IMR-90 (cell line): ENCODE measurements around the gene EPC1. TPM values are rescaled to one million over a fixed set of nuclear protein-coding genes. Genes with fewer than 3 reads are reported as not detected.
A peak's percentile ranks its signal among the peaks of the same experiment; 100 is the strongest.

Source experiments
- ATAC-seq: fragments of 200-7000 bp; cut with Tn5 transposase; 2 replicates; pipeline ENCODE4 v1.9.1; 2020; ENCODE audit warnings: low read depth, mild to moderate bottlenecking, moderate library complexity
- BruUV-seq: library from RNA; stranded (reverse); fragments of 400-500 nt; replicated peaks from 2 replicates; lab custom pipeline; 2021; lab: Mats Ljungman, UMichigan
- CTCF ChIA-PET: fragments of 300-600 bp; formaldehyde crosslinking; extraction: SDS; loops from one replicate; lab custom pipeline; 2021; ENCODE audit warnings: antibody characterized with exemption; lab: Yijun Ruan, JAX
- POLR2A ChIA-PET: fragments of 300-600 bp; sonication (Branson Sonifier 250); formaldehyde crosslinking; loops from one replicate; lab custom pipeline; 2022; ENCODE audit warnings: antibody characterized with exemption; ENCODE audit not compliant: unreplicated experiment; lab: Charles Lee
- DNase-seq: peaks from one replicate; pipeline ENCODE4 v3.0.0; 2013
- H2AFZ ChIP-seq: replicated peaks from 2 replicates; pipeline ENCODE3; 2013; ENCODE audit warnings: low read length, mild to moderate bottlenecking; ENCODE audit not compliant: poor library complexity
- H2AK5ac ChIP-seq: 2 replicates; pipeline ENCODE4 v1.6.1; 2013; ENCODE audit warnings: low read depth, low read length, inconsistent platforms
- H2AK9ac ChIP-seq: replicated peaks from 2 replicates; pipeline ENCODE3; 2013; ENCODE audit warnings: mild to moderate bottlenecking, low read depth, low read length, moderate library complexity; ENCODE audit not compliant: poor library complexity
- H2BK120ac ChIP-seq: 2 replicates; pipeline ENCODE4 v1.6.1; 2013; ENCODE audit warnings: low read depth, low read length, inconsistent platforms
- H2BK15ac ChIP-seq: 3 replicates; pipeline ENCODE4 v1.6.1; 2013; ENCODE audit warnings: low read depth, low read length, inconsistent platforms
- H2BK20ac ChIP-seq: 2 replicates; pipeline ENCODE4 v1.6.1; 2013; ENCODE audit warnings: low read depth, mild to moderate bottlenecking, inconsistent platforms, low read length, moderate library complexity
- H2BK5ac ChIP-seq: 2 replicates; pipeline ENCODE4 v1.6.1; 2013; ENCODE audit warnings: mild to moderate bottlenecking, low read depth, low read length, inconsistent platforms; ENCODE audit not compliant: poor library complexity, severe bottlenecking
- H3K14ac ChIP-seq: replicated peaks from 2 replicates; pipeline ENCODE4 v1.6.1; 2013; ENCODE audit warnings: low read depth, low read length, inconsistent platforms
- H3K18ac ChIP-seq: 2 replicates; pipeline ENCODE4 v1.6.1; 2013; ENCODE audit warnings: low read depth, low read length, control low read depth
- H3K23ac ChIP-seq: 2 replicates; pipeline ENCODE4 v1.6.1; 2013; ENCODE audit warnings: low read depth, low read length, inconsistent platforms
- H3K27ac ChIP-seq: 2 replicates; pipeline ENCODE4 v1.5.1; 2013; ENCODE audit warnings: mild to moderate bottlenecking, control low read depth, low read length; ENCODE audit not compliant: insufficient read depth
- H3K27me3 ChIP-seq: 2 replicates; pipeline ENCODE4 v1.6.1; 2013; ENCODE audit warnings: low read length; ENCODE audit not compliant: control insufficient read depth, insufficient read depth
- H3K36me3 ChIP-seq: 2 replicates; pipeline ENCODE4 v1.6.1; 2013; ENCODE audit warnings: low read length, mixed read lengths; ENCODE audit not compliant: control insufficient read depth, insufficient read depth
- H3K4ac ChIP-seq: 2 replicates; pipeline ENCODE4 v1.6.1; 2013; ENCODE audit warnings: low read depth, low read length, inconsistent platforms
- H3K4me1 ChIP-seq: 2 replicates; pipeline ENCODE4 v1.6.1; 2013; ENCODE audit warnings: low read length, mixed read lengths; ENCODE audit not compliant: control insufficient read depth, insufficient read depth
- H3K4me2 ChIP-seq: 2 replicates; pipeline ENCODE4 v1.6.1; 2013; ENCODE audit warnings: low read depth, mild to moderate bottlenecking, control low read depth, low read length, moderate library complexity
- H3K4me3 ChIP-seq: 2 replicates; pipeline ENCODE4 v1.5.1; 2013; ENCODE audit warnings: low read depth, mild to moderate bottlenecking, control low read depth, low read length, moderate library complexity; ENCODE audit not compliant: insufficient read depth
- H3K56ac ChIP-seq: 2 replicates; pipeline ENCODE4 v1.6.1; 2013; ENCODE audit warnings: low read length, inconsistent platforms; ENCODE audit not compliant: insufficient read depth; ENCODE audit errors: extremely low read depth
- H3K79me1 ChIP-seq, 2 experiments: 2 replicates each; pipeline ENCODE4 v1.6.1; 2013; ENCODE audit warnings: low read length in 2 of 2, inconsistent platforms in 1 of 2, low read depth in 1 of 2
- H3K9ac ChIP-seq: 2 replicates; pipeline ENCODE4 v1.6.1; 2013; ENCODE audit warnings: low read depth, low read length, control low read depth
- H3K9me1 ChIP-seq: 2 replicates; pipeline ENCODE4 v1.6.1; 2013; ENCODE audit warnings: low read length, inconsistent platforms; ENCODE audit not compliant: insufficient read depth
- H3K9me3 ChIP-seq: 2 replicates; pipeline ENCODE4 v1.6.1; 2013; ENCODE audit warnings: low read length; ENCODE audit not compliant: control insufficient read depth, insufficient read depth
- H4K20me1 ChIP-seq: 2 replicates; pipeline ENCODE4 v1.6.1; 2013; ENCODE audit warnings: low read length, inconsistent platforms; ENCODE audit not compliant: insufficient read depth
- H4K5ac ChIP-seq: 2 replicates; pipeline ENCODE4 v1.6.1; 2013; ENCODE audit warnings: mild to moderate bottlenecking, low read depth, low read length, control low read depth
- H4K8ac ChIP-seq, 2 experiments: 2 replicates each; pipeline ENCODE4 v1.6.1; 2013; ENCODE audit warnings: low read depth in 2 of 2, low read length in 2 of 2, control low read depth in 1 of 2, inconsistent platforms in 1 of 2
- H4K91ac ChIP-seq: 2 replicates; pipeline ENCODE4 v1.6.1; 2013; ENCODE audit warnings: low read depth, low read length, inconsistent platforms; ENCODE audit not compliant: insufficient read depth
- BHLHE40 ChIP-seq: fragments of 150-350 bp; IDR thresholded peaks from 2 replicates; pipeline ENCODE4 v1.6.1; 2016; ENCODE audit warnings: mild to moderate bottlenecking, low read depth, low read length
- CEBPB ChIP-seq: IDR thresholded peaks from 2 replicates; pipeline ENCODE4 v1.6.1; 2012; ENCODE audit warnings: low read depth, low read length, improper control_type of control experiment
- CTCF ChIP-seq: conservative IDR thresholded peaks from 2 replicates; pipeline ENCODE4 v1.5.1; 2012; ENCODE audit warnings: mild to moderate bottlenecking, low read depth, low read length, improper control_type of control experiment
- FOS ChIP-seq: fragments of 150-350 bp; IDR thresholded peaks from 2 replicates; pipeline ENCODE4 v1.6.1; 2016; ENCODE audit warnings: low read depth, low read length
- MAFK ChIP-seq: IDR thresholded peaks from 2 replicates; pipeline ENCODE4 v1.6.1; 2012; ENCODE audit warnings: low read depth, low read length, improper control_type of control experiment
- MXI1 ChIP-seq: IDR thresholded peaks from 2 replicates; pipeline ENCODE4 v1.6.1; 2012; ENCODE audit warnings: low read depth, mild to moderate bottlenecking, low read length, moderate library complexity, borderline replicate concordance
- NFE2L2 ChIP-seq: fragments of 150-350 bp; IDR thresholded peaks from 2 replicates; pipeline ENCODE4 v1.6.1; 2016; ENCODE audit warnings: low read depth, mild to moderate bottlenecking, low read length
- POLR2A ChIP-seq: IDR thresholded peaks from 2 replicates; pipeline ENCODE4 v1.6.1; 2012; ENCODE audit warnings: mild to moderate bottlenecking, low read depth, low read length
- RCOR1 ChIP-seq: IDR thresholded peaks from 2 replicates; pipeline ENCODE4 v1.6.1; 2012; ENCODE audit warnings: mild to moderate bottlenecking, low read length, improper control_type of control experiment; ENCODE audit not compliant: insufficient replicate concordance
- WGBS, 2 experiments: methylation state at CpG; one replicate each; pipeline versions ENCODE4 v1.1.5 to v1.1.7; 2013; ENCODE audit warnings: missing lambda C conversion rate in 2 of 2; ENCODE audit not compliant: insufficient read length in 1 of 2; ENCODE audit errors: extremely low coverage in 2 of 2; 5-methylcytosine and 5-hydroxymethylcytosine counted together
- dilution Hi-C: fragments of 300-500 bp; cut with HindIII; formaldehyde crosslinking; loops from one replicate; pipeline ENCODE4 v1.14.3; 2018; ENCODE audit warnings: low sequenced_read_pairs; ENCODE audit not compliant: unreplicated experiment
- in situ Hi-C: fragments of 300-500 bp; cut with MboI; formaldehyde crosslinking; loops from 3 replicates; pipeline ENCODE4 v1.14.3; 2019; ENCODE audit warnings: low sequenced_read_pairs, inconsistent platforms, mixed read lengths
- intact Hi-C: fragments of 100-400 bp; cut with micrococcal nuclease; formaldehyde crosslinking; loops from 2 replicates; pipeline ENCODE4 v1.10.0; 2022
- polyA plus RNA-seq, 3 experiments: library from polyadenylated mRNA; depleted of rRNA; stranded (reverse); fragments of >200 nt; gene quantifications; 2 replicates each; pipeline ENCODE4 v1.2.3, GENCODE V29; 2012; ENCODE audit warnings: low replicate concordance in 1 of 3
- total RNA-seq: library from RNA; depleted of rRNA; stranded (reverse); fragments of >200 nt; gene quantifications from 2 replicates; pipeline ENCODE4 v1.2.3, GENCODE V29; 2012

The EPC1 gene
- total and polyA plus RNA-seq, 2 of the 4 experiments (the other 2 are of a cell fraction), result 21.9 to 23.5 TPM

GRCh38 chr10:32338262-32338661 lies 8.7 kb downstream of the EPC1 start:
- TF ChIP-seq MXI1 (no peak), CTCF (no peak), MAFK (no peak), CEBPB (no peak), FOS (no peak), NFE2L2 (no peak), POLR2A (no peak), BHLHE40 (no peak), RCOR1 (no peak)

More at GRCh38 chr10:32338262-32338661, 8.7 kb downstream of the EPC1 start:
- peaks cover 21% of the 10 kb centered on the region for H3K9me1 ChIP-seq
- in situ Hi-C loops (no loop called here), intact Hi-C loops (no loop called here), dilution Hi-C loops (no loop called here)
- peak overlapping the region; percentile 10; the same call in 1 of the 2 replicates for H3K14ac ChIP-seq
- peaks cover 91% of the 10 kb centered on the region for H4K20me1 ChIP-seq
- no peak overlapping the region for H2BK15ac ChIP-seq
- ChIA-PET CTCF (interaction anchor here (1.3 kb wide), 1 partner anchor 8 kb away, joined by 8 read pairs; no protein-coding TSS in a partner anchor), POLR2A (no interaction called here)
- ATAC-seq (no peak), DNase-seq (peak; percentile 36)
- peaks cover 14% of the 10 kb centered on the region for H3K4me1 ChIP-seq
- H4K5ac ChIP-seq, result no peak overlapping the region
- no peak overlapping the region for H3K27ac ChIP-seq
- H4K8ac ChIP-seq, result no peak overlapping the region
- no peak overlapping the region for H3K4ac ChIP-seq
- no peak overlapping the region for H2AK5ac ChIP-seq
- no peak overlapping the region for H3K18ac ChIP-seq
- BruUV-seq, result no TSS peak
- H4K91ac ChIP-seq, result no peak overlapping the region
- no peak overlapping the region for H2BK5ac ChIP-seq
- H2BK20ac ChIP-seq, result no peak overlapping the region
- no peak overlapping the region for H3K56ac ChIP-seq
- no peak overlapping the region for H2BK120ac ChIP-seq
- H3K27me3 ChIP-seq, result no peaks in the 10 kb centered on the region
- peaks cover 11 to 64% of the 10 kb centered on the region in 2 experiments; a peak in 3 of 4 replicates for H3K79me1 ChIP-seq
- peaks cover 1% of the 10 kb centered on the region; the same call in 1 of the 2 replicates for H3K36me3 ChIP-seq
- no peak overlapping the region for H2AFZ ChIP-seq
- no peak overlapping the region for H3K4me2 ChIP-seq
- H3K9ac ChIP-seq, result no peak overlapping the region
- H3K9me3 ChIP-seq, result no peaks in the 10 kb centered on the region
- H3K23ac ChIP-seq, result no peak overlapping the region
- 100% methylated on average over 3 of the region's 3 CpGs; no CpG with 5 or more reads in 1 of the 2 experiments for WGBS, 2 experiments
- H2AK9ac ChIP-seq, result no peak overlapping the region
- no peak overlapping the region for H3K4me3 ChIP-seq
